ENCODE results near the gene ZNF366.

ZNF366 gene

GRCh38 chr5:72478276-72478675 is 28.9 kb downstream of the ZNF366 start:
- no peak for DNase-seq (ENCODE audit: extremely low read depth, low read depth)
- no peak for TF ChIP-seq CTCF (IDR thresholded peaks at IDR 0.05; ENCODE audit: low read depth, low read length, missing control alignments)
- no peak overlapping the region for H3K4me3 ChIP-seq (replicated peaks; ENCODE audit: low read depth, low read length)

GRCh38 chr5:72477644-72478043 is 29.6 kb downstream of the ZNF366 start:
- DNase-seq (ENCODE audit: extremely low read depth, low read depth) = no peak
- H3K4me3 ChIP-seq (replicated peaks; ENCODE audit: low read depth, low read length) = no peak overlapping the region
- no peak for TF ChIP-seq CTCF (IDR thresholded peaks at IDR 0.05; ENCODE audit: low read depth, low read length, missing control alignments)

- DNase-seq (ENCODE audit: extremely low read depth, low read depth) = no peak
- no peak for TF ChIP-seq CTCF (IDR thresholded peaks at IDR 0.05; ENCODE audit: low read depth, low read length, missing control alignments)
- H3K4me3 ChIP-seq (replicated peaks; ENCODE audit: low read depth, low read length) = no peak overlapping the region
Observed at GRCh38 chr5:72477176-72477575, 30.0 kb downstream of the ZNF366 start.

- DNase-seq (ENCODE audit: extremely low read depth, low read depth) = no peak
- no peak for TF ChIP-seq CTCF (IDR thresholded peaks at IDR 0.05; ENCODE audit: low read depth, low read length, missing control alignments)
- H3K4me3 ChIP-seq (replicated peaks; ENCODE audit: low read depth, low read length) = no peak overlapping the region
Observed at GRCh38 chr5:72476721-72477120, 30.5 kb downstream of the ZNF366 start.

- TF ChIP-seq CTCF (IDR thresholded peaks at IDR 0.05; ENCODE audit: low read depth, low read length, missing control alignments) = no peak
- no peak overlapping the region for H3K4me3 ChIP-seq (replicated peaks; ENCODE audit: low read depth, low read length)
- no peak for DNase-seq (ENCODE audit: extremely low read depth, low read depth)
Observed at GRCh38 chr5:72476275-72476674, 30.9 kb downstream of the ZNF366 start.

DNA sequence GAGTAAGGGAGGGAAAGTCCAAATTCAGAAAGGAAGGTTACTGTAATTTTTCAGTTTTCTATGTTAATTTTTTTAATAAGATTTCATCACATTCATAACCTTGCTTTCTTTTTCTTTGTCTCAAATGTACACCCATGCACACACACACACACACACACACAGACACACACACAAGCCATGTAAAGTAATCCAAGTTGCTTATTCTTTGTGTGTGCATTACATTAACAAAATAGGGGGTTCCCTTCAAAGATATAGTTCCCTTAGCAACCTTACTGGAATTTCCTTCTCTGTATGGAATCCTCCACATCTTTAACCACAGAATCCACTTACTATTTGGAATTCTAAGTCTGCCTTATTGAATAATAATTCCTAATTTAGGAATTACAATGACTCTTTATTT is 32.7 kb downstream of the ZNF366 start:
- TF ChIP-seq CTCF (IDR thresholded peaks at IDR 0.05; ENCODE audit: low read depth, low read length, missing control alignments) = no peak
- DNase-seq (ENCODE audit: extremely low read depth, low read depth) = no peak

GRCh38 chr5:72474046-72474500 is 33.1 kb downstream of the ZNF366 start:
- no peak for TF ChIP-seq CTCF (IDR thresholded peaks at IDR 0.05; ENCODE audit: low read depth, low read length, missing control alignments)
- H3K4me3 ChIP-seq (replicated peaks; ENCODE audit: low read depth, low read length) = no peak overlapping the region
- DNase-seq (ENCODE audit: extremely low read depth, low read depth) = no peak

More for the DNA sequence above, 32.7 kb downstream of the ZNF366 start:
- H3K4me3 ChIP-seq (replicated peaks; ENCODE audit: low read depth, low read length) = no peak overlapping the region

Measured in HFF-Myc (cell line).